Calu3 (cell line): Measurements from ENCODE around the gene MCM10. TPM values are rescaled to one million over a fixed set of nuclear protein-coding genes. Genes with fewer than 3 reads are reported as not detected.

Source experiments
- Bru-seq: library from RNA; stranded (reverse); fragments of 400-500 nt; gene quantifications from one replicate; lab custom pipeline; 2021; lab: Mats Ljungman, UMichigan
- BruChase-seq, 2 experiments: library from RNA; stranded (reverse); fragments of 400-500 nt; gene quantifications; one replicate each; lab custom pipeline; 2021; lab: Mats Ljungman, UMichigan
- BruUV-seq: library from RNA; stranded (reverse); fragments of 400-500 nt; replicated peaks from 2 replicates; lab custom pipeline; 2021; lab: Mats Ljungman, UMichigan
- CTCF ChIA-PET: fragments of 300-600 bp; sonication (Branson Sonifier 250); formaldehyde crosslinking; loops from one replicate; lab custom pipeline; 2022; ENCODE audit warnings: antibody characterized with exemption; lab: Charles Lee
- DNase-seq: peaks from one replicate; pipeline ENCODE4 v3.0.0; 2022
- H3K27ac Mint-ChIP-seq: one replicate; pipeline ENCODE4 v1.8.0; 2022; ENCODE audit warnings: mixed read lengths; ENCODE audit not compliant: unreplicated experiment
- H3K27me3 Mint-ChIP-seq: one replicate; pipeline ENCODE4 v1.8.0; 2022; ENCODE audit warnings: mixed read lengths; ENCODE audit not compliant: unreplicated experiment
- H3K36me3 Mint-ChIP-seq: one replicate; pipeline ENCODE4 v1.8.0; 2022; ENCODE audit warnings: mild to moderate bottlenecking, moderate library complexity, mixed read lengths; ENCODE audit not compliant: insufficient read depth, unreplicated experiment
- H3K4me1 Mint-ChIP-seq: one replicate; pipeline ENCODE4 v1.8.0; 2022; ENCODE audit warnings: mild to moderate bottlenecking, low read depth, mixed read lengths; ENCODE audit not compliant: unreplicated experiment
- H3K4me3 Mint-ChIP-seq: one replicate; pipeline ENCODE4 v1.8.0; 2022; ENCODE audit warnings: mild to moderate bottlenecking, low read depth, moderate library complexity, mixed read lengths; ENCODE audit not compliant: unreplicated experiment
- H3K9me3 Mint-ChIP-seq: one replicate; pipeline ENCODE4 v1.8.0; 2022; ENCODE audit warnings: low read depth, mixed read lengths; ENCODE audit not compliant: unreplicated experiment
- CTCF ChIP-seq: fragments of 200-600 bp; IDR thresholded peaks from one replicate; pipeline ENCODE4 v1.8.0; 2022; ENCODE audit warnings: antibody characterized with exemption; ENCODE audit not compliant: unreplicated experiment
- intact Hi-C: fragments of 100-400 bp; cut with micrococcal nuclease; formaldehyde crosslinking; loops from one replicate; pipeline ENCODE4 v1.10.0; 2022; ENCODE audit not compliant: unreplicated experiment
- long read RNA-seq: library from polyadenylated mRNA; stranded (forward); transcript quantifications from one replicate; pipeline ENCODE4 v2.0.0, GENCODE V29; 2022
- total RNA-seq: library from RNA; stranded (reverse); gene quantifications from 2 replicates; pipeline ENCODE4 v1.2.3, GENCODE V29; 2022

Gene MCM10
- total RNA-seq: 42.0 and 49.3 TPM in 2 replicates
- percentile 79 among the genes with signal in this experiment for Bru-seq, nascent RNA
- percentile 71 among the genes with signal in this experiment for BruChase-seq, experiment 1, labeled RNA remaining after a 6-hour chase
- BruChase-seq, experiment 2, labeled RNA remaining after a 2-hour chase: percentile 80 among the genes with signal in this experiment
- long read RNA-seq, full-length matches to known transcripts: 24 of 39 reads
- long read RNA-seq, partial matches to known transcripts: 9 of 39 reads
- long read RNA-seq, other reads (novel, unspliced or antisense): 6 of 39 reads

- no peaks in the 10 kb centered on the region for H3K27me3 Mint-ChIP-seq
- no TSS peak for BruUV-seq
Observed at GRCh38 chr10:13160934-13161856, at the start of gene MCM10. Gene MCM10 (plus strand): TSS chr10:13161558. CDS start chr10:13164203, 2,645 bp downstream.

GRCh38 chr10:13113544-13113943 is 47.8 kb upstream of the MCM10 start:
- TF ChIP-seq CTCF: no peak
- no peak overlapping the region for H3K4me3 Mint-ChIP-seq
- intact Hi-C loops: no loop called here
- H3K27me3 Mint-ChIP-seq: no peaks in the 10 kb centered on the region
- CTCF ChIA-PET: no interaction called here
- H3K4me1 Mint-ChIP-seq: no peaks in the 10 kb centered on the region
- H3K9me3 Mint-ChIP-seq: no peaks in the 10 kb centered on the region
- no TSS peak for BruUV-seq
- peaks cover 16% of the 10 kb centered on the region for H3K36me3 Mint-ChIP-seq
- DNase-seq: no peak
- H3K27ac Mint-ChIP-seq: no peak overlapping the region

More at GRCh38 chr10:13160934-13161856, at the start of gene MCM10:
- CTCF ChIA-PET: interaction anchor here (0.6 to 1.8 kb wide), 4 partner anchors 15 to 1331 kb away, joined by 3 to 6 read pairs (median 3); no protein-coding TSS in a partner anchor
- Mint-ChIP-seq H3K4me3 (peak within 1 kb of the TSS; percentile 87), H3K36me3 (peaks cover 29% of the 10 kb centered on the region), H3K9me3 (no peaks in the 10 kb centered on the region), H3K4me1 (peaks cover 19% of the 10 kb centered on the region), H3K27ac (peak within 1 kb of the TSS; percentile 68)
- TF ChIP-seq CTCF: peak; percentile 68
- peak; percentile 98 for DNase-seq
- intact Hi-C loops: loop anchor here (1.0 to 5.0 kb wide), 2 partner anchors 140 to 371 kb away; no protein-coding TSS in a partner anchor

- Mint-ChIP-seq H3K36me3 (peaks cover 18% of the 10 kb centered on the region), H3K27me3 (no peaks in the 10 kb centered on the region), H3K9me3 (no peaks in the 10 kb centered on the region), H3K4me3 (no peak overlapping the region), H3K4me1 (no peaks in the 10 kb centered on the region), H3K27ac (no peak overlapping the region)
- DNase-seq: no peak
- TF ChIP-seq CTCF: no peak
- CTCF ChIA-PET: interaction anchor here (0.6 to 0.8 kb wide), 3 partner anchors 17 to 197 kb away, joined by 3 to 5 read pairs (median 4); no protein-coding TSS in a partner anchor
- no TSS peak for BruUV-seq
- intact Hi-C loops: no loop called here
Observed at GRCh38 chr10:13115832-13116803, 45.2 kb upstream of the MCM10 start.
